ENCODE results near the gene TTBK2. TPM values are rescaled to one million over a fixed set of nuclear protein-coding genes. Genes with fewer than 3 reads are reported as not detected.

Gene TTBK2
- polyA plus RNA-seq, 1 donor (not counting 4 experiments of a cell fraction or from before 2014, with no cell fraction given), result 7.3 TPM

- dilution Hi-C loops (cut with MboI; ENCODE audit: extremely low pct_ligation_motif_present, low sequenced_read_pairs), result no loop called here
- Histone ChIP-seq H3K79me2 (ENCODE audit: control insufficient read depth, insufficient read depth, low read length) (no peaks in the 10 kb centered on the region), H3K4me1 (ENCODE audit: control insufficient read depth, extremely low read depth, insufficient read depth, low read length) (no peaks in the 10 kb centered on the region), H3K4me2 (ENCODE audit: control insufficient read depth, extremely low read depth, insufficient read depth, low read depth, low read length) (no peak overlapping the region), H3K4me3 (ENCODE audit: control insufficient read depth in 2 of 3, extremely low read depth in 1 of 3, insufficient read depth in 2 of 3, low read depth in 1 of 3, low read length in 3 of 3) (no peak overlapping the region), H3K9ac (ENCODE audit: control insufficient read depth, extremely low read depth, insufficient read depth, low read length) (no peak overlapping the region), H3K27ac (ENCODE audit: control insufficient read depth, insufficient read depth, low read length) (no peak overlapping the region), H3K9me3 (ENCODE audit: control insufficient read depth, low read depth, low read length) (no peaks in the 10 kb centered on the region), H3K27me3 (ENCODE audit: control insufficient read depth, extremely low read depth, insufficient read depth, low read length) (no peaks in the 10 kb centered on the region), H3K9me1 (ENCODE audit: control insufficient read depth, extremely low read depth, insufficient read depth, low read length) (no peaks in the 10 kb centered on the region), H2AFZ (ENCODE audit: control insufficient read depth, low read length) (no peak overlapping the region), H3K36me3 (ENCODE audit: control insufficient read depth in 2 of 2, extremely low read depth in 1 of 2, insufficient read depth in 2 of 2, low read length in 2 of 2) (no peaks in the 10 kb centered on the region), H4K20me1 (ENCODE audit: control insufficient read depth, extremely low read depth, insufficient read depth, low read length) (no peaks in the 10 kb centered on the region)
- FAIRE-seq, result no peak
- no peak for TF ChIP-seq EZH2 (IDR thresholded peaks at IDR 0.05; ENCODE audit: low read length)
- TF ChIP-seq CTCF (optimal IDR thresholded peaks at IDR 0.05 in 1 of 3, IDR thresholded peaks at IDR 0.05 in 1 of 3, conservative IDR thresholded peaks at IDR 0.05 in 1 of 3; ENCODE audit: extremely low read depth in 1 of 3, insufficient read depth in 2 of 3, low read length in 3 of 3), result no peak
- no peak for DNase-seq (ENCODE audit: low read depth, low spot score)
Observed at GRCh38 chr15:42820811-42821210, 99.8 kb downstream of the TTBK2 start.

- no peaks in the 10 kb centered on the region for H3K27me3 ChIP-seq (ENCODE audit: control insufficient read depth, extremely low read depth, insufficient read depth, low read length)
- TF ChIP-seq EZH2 (IDR thresholded peaks at IDR 0.05; ENCODE audit: low read length) (no peak), CTCF (optimal IDR thresholded peaks at IDR 0.05 in 1 of 3, IDR thresholded peaks at IDR 0.05 in 1 of 3, conservative IDR thresholded peaks at IDR 0.05 in 1 of 3; ENCODE audit: extremely low read depth in 1 of 3, insufficient read depth in 2 of 3, low read length in 3 of 3) (no peak)
- H3K4me3 ChIP-seq (ENCODE audit: control insufficient read depth in 2 of 3, extremely low read depth in 1 of 3, insufficient read depth in 2 of 3, low read depth in 1 of 3, low read length in 3 of 3), result no peak overlapping the region
- H3K79me2 ChIP-seq (ENCODE audit: control insufficient read depth, insufficient read depth, low read length), result no peaks in the 10 kb centered on the region
- H3K4me1 ChIP-seq (ENCODE audit: control insufficient read depth, extremely low read depth, insufficient read depth, low read length), result no peaks in the 10 kb centered on the region
- no peaks in the 10 kb centered on the region for H4K20me1 ChIP-seq (ENCODE audit: control insufficient read depth, extremely low read depth, insufficient read depth, low read length)
- dilution Hi-C loops (cut with MboI; ENCODE audit: extremely low pct_ligation_motif_present, low sequenced_read_pairs), result no loop called here
- H3K4me2 ChIP-seq (ENCODE audit: control insufficient read depth, extremely low read depth, insufficient read depth, low read depth, low read length), result no peak overlapping the region
- H3K9me3 ChIP-seq (ENCODE audit: control insufficient read depth, low read depth, low read length), result no peaks in the 10 kb centered on the region
- H3K27ac ChIP-seq (ENCODE audit: control insufficient read depth, insufficient read depth, low read length), result no peak overlapping the region
- H3K9me1 ChIP-seq (ENCODE audit: control insufficient read depth, extremely low read depth, insufficient read depth, low read length), result no peaks in the 10 kb centered on the region
- no peaks in the 10 kb centered on the region for H3K36me3 ChIP-seq (ENCODE audit: control insufficient read depth in 2 of 2, extremely low read depth in 1 of 2, insufficient read depth in 2 of 2, low read length in 2 of 2)
- FAIRE-seq, result no peak
- H2AFZ ChIP-seq (ENCODE audit: control insufficient read depth, low read length), result no peak overlapping the region
- H3K9ac ChIP-seq (ENCODE audit: control insufficient read depth, extremely low read depth, insufficient read depth, low read length), result no peak overlapping the region
- no peak for DNase-seq (ENCODE audit: low read depth, low spot score)
Observed at GRCh38 chr15:42819786-42820185, 100.8 kb downstream of the TTBK2 start.

All from keratinocyte (primary cell).